Stimulated activated CD4-positive, alpha-beta T cell treated with anti-CD3 and anti-CD28 coated beads, Interleukin-12 subunit alpha, Interleukin-12 subunit beta, amount 100 ng/mL, for 24 hours (primary cell): ENCODE data around the gene TTYH1.

ENCODE experiments used
- DNase-seq, 2 experiments: peaks; one replicate each; pipeline ENCODE4 v3.0.0-alpha.2; 2020; ENCODE audit warnings: low read depth in 2 of 2

Gene TTYH1

DNA sequence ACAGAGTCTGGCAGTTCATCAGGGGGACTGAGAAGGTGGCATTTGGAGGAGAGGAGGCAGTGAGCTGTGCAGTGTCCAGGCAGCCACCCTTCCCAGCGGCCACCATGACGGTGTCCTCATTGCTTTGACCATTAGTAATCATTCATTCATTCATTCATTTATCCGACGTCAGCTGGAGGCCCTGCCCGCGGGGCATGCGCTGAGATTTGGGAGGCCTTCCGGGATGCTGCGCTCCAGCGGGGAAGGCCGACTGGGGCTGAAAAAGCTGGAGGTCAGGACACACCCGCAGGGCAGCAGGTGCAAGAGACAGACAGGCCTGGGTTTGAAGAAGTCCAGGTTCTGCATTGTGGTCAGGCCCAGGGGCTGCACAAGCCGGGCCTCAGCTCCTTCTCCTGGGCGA is 8.9 kb downstream of the TTYH1 start:
- DNase-seq: no peak

DNA sequence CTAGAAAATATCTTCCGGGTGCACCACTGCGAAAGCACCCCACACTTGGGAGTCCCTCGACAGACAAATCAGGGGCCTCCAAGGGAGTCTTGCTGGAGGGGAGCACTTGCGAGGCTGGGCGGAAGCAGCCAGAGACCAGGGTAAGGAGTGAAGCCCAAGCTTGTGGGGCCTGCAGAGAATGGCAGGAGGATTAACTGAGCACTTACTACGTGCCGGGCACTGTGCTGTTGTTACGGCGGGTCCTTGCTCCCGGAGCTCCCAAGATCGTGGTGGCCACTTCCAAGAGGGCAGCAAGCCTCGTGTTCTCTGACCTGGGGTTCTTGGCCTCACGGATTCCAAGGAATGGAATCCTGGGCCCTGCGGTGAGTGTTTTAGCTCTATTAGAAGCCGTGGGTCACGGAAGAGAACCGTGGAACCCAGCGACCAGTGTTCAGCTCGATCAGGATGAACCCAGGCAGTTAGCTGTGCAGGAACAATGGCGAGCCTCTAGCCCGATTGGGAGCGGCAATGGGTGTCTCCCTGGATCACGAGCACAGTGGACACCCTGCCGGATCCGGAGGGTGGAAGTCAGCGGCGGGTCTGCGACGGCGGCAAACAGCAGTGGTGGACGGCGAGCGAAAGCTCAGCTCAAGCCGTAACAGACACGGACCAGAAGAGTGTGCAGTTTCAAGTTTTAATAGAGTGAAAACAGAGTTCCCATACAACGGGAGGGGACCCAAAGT is 9.6 kb downstream of the TTYH1 start:
- no peak for DNase-seq

DNA sequence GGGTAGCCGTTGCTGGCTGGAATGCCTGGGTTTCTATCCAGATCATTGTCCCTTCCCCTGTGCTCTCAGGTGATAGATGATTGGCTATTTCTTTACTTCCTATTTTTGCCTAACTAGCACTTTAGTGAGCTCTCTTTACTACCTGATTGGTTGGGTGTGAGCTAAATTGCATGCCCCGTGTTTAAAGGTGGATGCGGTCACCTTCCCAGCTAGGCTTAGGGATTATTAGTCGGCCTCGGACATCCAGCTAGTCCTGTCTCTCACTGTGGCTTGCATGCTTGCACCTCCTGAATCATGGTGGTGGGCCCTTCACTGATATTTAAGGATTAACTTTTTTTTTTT is 10.1 kb downstream of the TTYH1 start:
- no peak for DNase-seq

DNA sequence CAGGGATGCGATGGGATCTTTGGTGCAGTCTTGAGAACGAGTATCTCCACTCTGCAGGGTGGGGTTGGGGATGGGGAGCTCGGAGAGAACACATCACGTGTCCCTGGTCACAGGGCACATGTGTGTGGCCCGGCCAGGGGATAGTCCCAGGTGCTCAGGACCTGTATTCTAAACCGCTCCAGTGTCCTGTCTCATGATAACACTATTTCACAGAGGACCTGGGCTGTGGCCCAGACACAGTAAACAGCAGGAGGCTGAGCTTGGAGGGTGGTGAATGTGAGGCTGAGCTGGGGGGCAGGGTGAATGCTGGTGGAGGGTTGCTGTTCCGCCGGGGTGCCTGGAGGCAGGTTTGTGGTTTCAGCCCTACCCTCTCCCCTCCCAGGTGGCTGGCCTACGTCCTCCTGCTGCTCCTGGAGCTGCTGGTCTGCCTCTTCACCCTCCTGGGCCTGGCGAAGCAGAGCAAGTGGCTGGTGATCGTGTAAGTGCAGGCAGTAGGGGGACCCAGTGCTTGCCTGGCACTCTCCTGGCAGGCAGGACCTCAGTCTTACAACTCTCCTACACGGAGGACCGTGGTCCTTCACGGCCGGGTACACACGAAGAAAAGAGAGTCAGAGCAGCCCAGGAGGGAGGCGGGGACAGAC is 11.1 kb downstream of the TTYH1 start:
- no peak for DNase-seq

DNA sequence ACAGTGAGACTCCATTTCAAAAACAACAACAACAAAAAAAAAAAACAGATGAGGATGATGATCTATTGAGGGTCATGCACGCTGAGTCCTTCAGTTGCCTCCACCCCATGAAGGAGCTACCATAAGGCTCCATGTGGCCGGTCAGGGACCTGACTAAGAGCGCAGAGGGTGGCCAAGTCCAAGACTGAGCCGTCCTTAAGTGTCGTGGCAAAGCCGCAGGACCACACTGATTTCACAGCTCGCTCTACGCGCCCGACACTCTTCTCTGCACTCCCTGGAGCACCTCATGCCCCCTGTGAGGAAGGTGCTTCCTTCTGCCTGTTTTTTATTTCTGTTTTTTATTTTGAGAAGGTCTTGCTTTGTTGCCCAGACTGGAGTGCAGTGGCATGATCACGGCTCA is 12.3 kb downstream of the TTYH1 start:
- DNase-seq: no peak

DNA sequence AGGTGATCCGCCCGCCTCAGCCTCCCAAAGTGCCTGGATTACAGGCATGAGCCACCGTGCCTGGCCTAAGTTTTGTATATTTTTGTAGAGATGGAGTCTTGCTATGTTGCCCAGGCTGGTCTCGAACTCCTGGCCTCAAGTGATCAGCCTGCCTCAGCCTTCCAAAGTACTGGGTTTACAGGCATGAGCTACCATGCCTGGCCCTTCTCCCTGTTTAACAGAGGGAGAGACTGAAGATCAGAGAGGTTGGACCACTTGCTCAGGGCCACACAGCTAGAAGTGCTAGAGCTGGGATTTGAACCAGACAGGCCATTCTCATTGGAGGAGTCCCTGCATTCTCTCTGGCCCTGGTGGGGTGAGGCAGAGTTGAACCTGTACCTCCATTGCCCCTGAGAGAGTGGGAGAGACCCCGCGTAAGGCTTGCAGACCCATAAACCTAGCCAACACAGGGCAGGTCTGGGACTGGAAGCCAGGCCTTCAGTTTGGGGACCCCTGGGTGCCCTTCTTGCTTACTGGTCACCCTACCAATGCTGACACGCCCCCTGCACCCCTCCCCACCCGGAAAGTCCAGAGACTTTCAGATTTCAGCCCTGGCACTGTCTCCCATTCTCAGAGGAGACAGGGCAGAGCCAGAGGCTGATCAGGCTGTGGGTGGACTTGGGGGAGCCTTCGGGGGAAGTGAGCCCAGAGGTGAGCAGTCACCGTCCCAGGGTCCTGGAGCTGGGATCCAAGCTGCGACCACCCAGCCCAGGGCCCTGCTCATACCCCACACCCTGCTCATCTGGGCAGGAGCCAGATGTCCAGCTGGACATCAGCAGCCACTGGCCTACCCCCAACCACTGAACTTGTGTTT is 13.3 kb downstream of the TTYH1 start:
- DNase-seq: no peak

DNA sequence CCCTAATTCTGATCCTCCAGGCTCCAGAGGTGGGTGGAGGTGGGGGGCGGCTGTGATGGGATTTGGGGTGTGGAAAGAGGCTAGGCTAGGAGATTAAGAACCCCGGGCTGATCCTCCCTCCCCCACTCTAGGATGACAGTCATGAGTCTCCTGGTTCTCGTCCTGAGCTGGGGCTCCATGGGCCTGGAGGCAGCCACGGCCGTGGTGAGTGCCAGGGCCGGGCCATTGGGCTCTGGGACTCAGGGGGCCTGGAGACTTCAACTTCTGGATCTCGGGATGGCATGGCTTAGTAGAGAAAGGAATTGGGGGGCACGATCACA is 13.9 kb downstream of the TTYH1 start:
- DNase-seq: no peak

DNA sequence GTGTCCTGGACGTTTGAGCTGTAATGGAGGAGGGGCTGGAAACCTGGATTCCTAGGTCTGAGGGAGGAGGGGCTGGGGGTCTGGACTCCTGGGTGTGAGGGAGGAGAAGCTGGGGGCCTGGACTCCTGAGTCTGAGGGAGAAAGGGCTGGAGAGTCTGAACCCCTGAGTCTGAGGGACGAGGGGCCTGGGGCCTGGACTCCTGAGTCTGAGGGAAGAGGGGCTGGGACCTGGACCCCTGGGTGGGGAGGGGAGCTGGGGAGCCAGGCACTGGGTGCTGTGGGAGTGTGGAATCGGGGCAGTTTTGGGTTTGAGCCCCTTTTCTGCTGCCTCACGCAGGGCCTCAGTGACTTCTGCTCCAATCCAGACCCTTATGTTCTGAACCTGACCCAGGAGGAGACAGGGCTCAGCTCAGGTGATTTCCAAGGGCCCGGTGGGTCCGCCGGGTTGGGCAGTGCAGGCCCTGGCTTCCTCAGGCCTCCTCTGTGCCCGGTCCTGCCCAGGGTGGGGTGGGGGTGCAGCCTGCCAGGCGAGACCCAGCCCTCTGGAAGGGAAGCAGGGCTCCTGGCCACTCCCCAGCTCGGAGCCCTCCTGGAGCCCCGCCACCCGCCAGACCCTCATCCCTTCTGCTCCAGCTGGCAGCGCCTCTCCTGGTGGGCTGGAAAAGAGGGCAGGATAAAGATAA is 14.4 kb downstream of the TTYH1 start:
- DNase-seq: no peak

DNA sequence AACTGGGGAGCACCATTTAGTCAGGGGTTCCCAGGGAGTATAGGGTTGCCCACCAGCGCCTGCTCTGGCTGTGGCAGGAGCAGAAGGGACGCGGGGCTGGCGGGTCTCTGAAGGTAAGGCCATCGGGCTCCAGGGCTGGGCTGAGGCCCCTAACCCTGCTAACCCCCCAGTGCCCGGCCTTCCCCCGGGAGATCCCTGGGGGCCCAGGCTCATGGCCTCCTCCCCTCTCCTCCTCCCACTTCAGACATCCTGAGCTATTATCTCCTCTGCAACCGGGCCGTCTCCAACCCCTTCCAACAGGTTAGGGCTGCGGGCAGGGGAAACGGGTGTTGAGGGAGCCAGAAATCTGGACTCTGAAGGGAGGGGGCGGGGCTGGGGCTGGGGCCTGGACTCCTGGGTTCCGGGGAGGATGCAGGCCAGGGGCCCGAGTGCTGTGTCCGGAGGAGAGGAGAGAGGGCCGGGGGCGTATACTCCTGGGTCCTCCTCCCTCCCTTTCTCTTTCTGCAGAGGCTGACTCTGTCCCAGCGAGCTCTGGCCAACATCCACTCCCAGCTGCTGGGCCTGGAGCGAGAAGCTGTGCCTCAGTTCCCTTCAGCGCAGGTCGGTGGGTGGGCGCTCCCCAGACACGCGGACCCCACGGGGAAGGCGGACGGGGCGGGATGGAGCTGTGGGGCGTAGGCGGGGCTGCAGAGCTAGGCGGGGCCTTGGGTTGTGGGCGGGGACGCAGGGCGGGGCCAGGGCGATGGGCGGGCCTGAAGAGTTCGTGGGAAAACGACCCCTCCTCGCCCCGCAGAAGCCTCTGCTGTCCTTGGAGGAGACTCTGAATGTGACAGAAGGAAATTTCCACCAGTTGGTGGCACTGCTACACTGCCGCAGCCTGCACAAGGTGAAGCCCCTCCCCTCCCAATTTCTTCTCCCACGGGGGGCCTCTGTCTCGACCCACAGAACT is 15.3 kb downstream of the TTYH1 start:
- peak in 1 of 2 experiments; percentile 43 for DNase-seq

DNA sequence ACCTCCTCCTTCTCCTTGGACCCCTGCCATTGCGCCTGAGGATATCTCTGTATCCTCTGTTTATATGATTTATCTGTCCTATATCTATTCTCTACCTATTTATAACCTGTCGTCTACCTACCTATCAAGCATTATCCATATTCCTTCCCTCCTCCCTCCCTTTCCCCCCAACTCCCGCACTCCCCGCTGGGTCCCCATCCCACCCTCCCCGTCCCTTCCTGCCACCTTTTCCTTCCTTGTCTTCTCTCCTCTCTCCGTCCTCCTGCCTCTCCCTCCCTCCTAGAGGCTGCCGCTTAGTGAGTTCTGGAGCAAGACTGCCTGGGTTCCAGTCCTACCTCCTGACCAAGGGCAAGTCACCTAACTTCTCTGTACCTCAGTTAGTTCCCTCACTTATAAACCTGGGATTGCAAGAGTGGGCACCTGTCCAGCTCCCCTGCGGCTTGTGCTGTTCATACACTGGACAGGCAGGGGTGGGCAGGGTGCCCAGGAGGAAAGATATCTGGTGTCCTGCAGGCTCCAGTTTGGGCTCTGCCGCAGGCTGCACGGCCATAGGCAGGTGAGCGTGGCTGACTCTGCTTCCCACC is 16.1 kb downstream of the TTYH1 start:
- no peak for DNase-seq

DNA sequence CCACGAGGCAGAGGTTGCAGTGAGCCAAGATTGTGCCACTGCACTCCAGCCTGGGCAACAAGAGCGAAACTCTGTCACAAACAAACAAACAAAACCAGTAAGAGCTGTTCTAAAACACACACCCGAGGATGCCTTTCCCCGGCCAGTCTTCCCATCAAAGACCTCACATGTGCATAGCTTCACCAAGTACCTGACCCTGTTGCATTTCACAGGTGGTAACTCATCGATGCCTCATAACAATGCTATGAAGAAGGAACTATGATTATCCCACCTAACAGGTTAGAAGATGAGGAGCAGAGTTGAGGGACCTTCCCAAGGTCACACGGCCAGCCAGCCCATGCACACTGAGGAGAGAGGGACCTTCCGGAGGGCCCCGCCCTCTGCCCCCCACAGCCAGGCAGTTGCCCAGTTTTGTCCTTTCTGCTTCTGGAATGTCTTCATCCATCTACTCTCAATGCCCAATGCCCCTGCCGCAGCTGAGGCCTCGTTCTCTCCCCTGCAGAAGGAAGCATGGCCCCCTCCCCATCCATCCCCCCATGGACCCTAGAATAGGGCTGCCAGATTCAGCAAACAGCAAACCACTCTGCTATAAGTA is 17.0 kb downstream of the TTYH1 start:
- DNase-seq: no peak

DNA sequence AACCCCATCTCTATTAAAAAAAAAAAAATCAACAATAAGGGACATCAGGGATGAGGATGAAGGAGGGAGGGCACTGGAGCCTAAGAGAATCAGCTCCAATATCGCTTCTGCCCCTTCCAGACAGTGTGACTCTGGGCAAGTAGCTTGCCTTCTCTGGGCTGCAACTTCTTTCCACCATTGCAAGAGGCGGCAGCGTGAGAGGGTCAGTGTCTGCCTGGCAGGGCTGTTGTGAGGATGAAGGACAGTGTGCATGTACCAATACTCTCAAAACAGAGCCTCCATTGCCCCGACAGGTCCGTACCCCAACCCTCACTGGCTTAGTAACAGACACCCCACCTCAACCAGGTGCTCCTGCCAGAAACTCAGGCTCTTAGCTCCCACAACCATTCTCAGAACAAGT is 18.4 kb downstream of the TTYH1 start:
- no peak for DNase-seq

DNA sequence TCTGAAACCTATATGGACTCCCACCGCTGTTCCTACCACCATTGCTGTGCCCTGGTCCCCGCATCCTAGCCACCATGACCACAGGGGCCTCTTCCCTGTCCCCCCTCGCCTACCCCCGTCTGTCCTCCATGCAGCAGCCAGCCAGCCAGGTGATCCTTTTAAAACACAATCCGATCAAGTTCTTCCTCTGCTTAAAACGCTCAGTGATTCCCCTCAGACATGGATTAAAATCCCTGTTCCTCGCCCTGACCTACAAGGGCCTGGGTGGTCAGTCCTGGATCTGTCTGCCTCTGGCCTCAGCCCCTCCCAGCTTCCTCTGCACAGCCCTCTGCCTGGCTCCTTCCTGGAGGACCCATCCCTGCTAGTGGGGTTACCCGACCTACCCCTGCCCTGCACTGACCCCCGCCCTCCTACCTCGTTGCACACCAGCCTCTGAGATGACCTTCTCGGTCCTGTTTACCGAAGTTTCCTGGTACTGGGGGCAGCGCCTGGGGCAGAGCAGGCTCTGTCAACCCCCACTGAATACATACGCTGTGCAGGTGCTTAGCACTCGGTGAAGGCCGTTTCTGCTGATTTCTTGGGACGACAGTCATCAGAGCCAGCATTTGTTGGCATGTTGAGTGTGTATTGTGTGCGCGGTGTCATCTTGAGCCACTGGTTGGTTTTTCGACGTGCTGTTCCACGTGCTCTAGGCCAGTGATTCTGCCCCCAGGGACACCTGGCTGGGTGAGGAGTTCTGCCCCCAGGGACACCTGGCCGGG is 19.0 kb downstream of the TTYH1 start:
- DNase-seq: no peak

DNA sequence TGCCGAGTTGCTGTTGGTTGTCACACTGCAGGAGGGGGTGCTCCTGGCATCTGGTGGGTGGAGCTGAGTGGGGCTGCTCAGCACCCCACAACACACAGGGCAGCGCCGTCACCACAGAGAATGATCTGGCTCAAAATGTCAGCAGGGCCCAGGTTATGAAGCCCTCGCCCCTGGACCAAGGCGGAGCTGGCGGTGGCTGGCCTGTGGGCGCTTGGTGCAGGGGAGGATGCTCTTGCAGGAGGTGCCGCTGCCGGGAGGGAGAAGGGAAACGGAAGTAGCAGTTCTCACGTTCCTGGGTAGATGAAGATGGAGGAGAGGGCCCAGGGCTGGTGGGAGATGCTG is 19.6 kb downstream of the TTYH1 start:
- no peak for DNase-seq

DNA sequence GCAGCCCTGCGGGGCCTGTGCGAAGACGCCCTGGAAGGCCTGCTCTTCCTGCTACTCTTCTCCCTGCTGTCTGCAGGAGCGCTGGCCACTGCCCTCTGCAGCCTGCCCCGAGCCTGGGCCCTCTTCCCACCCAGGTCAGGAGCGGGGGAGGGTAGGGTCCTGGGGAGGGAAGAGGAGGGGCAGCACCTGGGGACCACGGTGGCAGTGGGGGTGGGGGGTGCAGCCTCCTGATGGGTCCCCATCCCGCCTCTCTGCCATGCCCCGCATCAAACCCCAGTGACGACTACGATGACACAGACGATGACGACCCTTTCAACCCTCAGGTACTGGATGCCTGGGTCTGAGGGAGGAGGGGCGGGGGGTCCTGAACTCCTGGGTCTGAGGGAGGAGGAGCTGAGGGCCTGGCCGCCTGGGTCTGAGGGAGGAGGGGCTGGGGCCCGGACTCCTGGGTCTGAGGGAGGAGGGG is 20.3 kb downstream of the TTYH1 start:
- DNase-seq: no peak

DNA sequence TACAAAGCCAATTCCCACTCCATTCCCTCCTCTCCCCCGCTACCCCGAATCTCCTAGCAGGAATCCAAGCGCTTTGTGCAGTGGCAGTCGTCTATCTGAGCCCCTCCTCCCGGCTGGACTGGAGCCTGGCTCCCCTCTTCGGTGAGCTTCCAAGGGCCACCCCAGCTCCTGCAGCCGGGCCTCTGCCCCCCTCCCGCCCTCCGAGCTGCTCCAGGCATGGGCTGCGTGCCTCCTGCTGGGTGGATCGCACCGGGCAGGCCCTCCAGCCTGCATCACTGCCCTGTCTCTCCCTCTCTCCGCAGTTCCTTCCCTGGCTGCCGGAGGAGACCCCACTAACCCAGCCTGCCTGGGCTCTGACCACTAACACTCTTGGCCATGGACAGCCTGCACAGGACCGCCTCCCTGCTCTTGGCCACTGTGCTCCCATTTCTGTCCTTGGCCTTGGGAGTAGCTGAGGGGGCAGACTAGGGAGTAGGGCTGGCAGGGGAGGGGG is 20.8 kb downstream of the TTYH1 start:
- no peak for DNase-seq

DNA sequence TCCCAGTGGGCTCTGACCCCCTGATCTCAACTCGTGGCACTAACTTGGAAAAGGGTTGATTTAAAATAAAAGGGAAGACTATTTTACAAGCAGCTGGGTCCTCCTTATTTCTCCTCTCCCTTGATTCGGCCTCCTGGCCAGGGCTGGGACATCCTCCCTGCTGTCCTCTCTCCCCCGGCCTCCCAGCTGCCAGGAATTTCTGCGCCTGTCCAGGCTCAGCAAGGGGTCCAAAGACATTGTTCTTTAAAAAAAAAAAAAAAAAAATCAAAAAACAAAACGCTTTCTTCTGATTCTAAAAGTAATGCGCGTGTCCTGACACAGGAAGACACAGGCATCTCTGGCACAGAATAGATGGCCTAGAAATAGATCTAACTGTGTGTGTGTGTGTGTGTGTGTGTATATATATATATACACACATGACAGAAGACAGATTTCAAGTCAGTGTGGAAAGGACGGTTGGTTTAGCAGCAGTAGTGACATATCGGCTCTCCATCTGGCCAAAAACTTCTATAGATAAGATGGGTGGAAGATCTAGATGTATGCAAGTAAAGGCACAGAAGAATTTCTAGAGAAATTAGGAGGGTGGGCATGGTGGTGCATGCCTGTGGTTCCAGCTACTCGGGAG is 21.5 kb downstream of the TTYH1 start:
- no peak for DNase-seq

DNA sequence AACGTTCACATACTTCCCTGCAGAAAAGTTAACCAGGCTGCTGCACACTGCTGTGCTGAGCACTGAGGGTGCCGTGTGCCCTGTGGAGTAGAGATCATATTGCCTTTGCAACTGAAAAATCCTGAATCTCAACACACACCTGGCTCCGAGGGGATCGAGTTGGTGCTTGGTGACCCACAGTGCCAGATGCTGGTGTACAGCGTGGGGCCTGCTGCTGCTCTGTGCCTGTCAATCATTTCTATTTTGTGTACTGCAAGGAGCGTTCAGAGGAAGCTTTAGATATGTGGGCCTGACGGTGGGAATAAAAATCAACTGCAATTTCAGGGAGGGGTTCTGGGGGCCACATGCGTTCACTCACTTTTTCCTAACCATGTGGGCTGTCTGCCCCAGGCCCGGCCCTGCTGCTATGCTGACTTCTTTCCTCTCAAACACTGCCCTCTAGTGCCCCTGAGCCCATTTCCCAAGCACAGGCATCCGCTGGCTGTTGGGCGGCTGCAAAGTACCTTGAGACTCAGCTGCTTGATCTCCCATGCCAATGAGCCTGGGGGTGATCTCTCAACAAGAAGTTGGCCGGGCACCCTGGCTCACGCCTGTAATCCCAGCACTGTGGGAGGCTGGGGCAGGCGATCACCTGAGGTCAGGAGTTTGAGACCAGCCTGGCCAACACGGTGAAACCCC is 24.0 kb downstream of the TTYH1 start:
- DNase-seq: no peak

DNA sequence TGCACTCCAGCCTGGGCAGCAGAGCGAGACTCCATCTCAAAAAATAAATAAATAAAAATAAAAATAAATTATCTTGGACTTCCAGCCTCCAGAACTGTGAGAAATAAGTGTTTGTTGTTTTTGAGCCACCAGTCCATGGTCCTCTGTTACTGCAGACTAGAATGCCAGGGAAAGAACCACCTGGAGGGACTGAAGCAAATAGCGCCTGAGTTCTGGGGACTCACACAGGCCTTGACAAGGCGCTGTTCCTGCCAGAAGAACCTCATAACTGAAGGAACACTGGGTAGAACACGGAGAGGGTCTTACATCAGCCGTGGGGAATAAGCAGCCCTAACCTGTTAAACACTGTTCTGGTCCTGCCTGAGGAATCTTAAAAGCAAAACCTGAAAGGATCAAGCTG is 25.4 kb downstream of the TTYH1 start:
- no peak for DNase-seq
